Esophagus squamous epithelium (tissue), 5 donors: ENCODE data around the gene RGS9. TPM values are rescaled to one million over a fixed set of nuclear protein-coding genes. Genes with fewer than 3 reads are reported as not detected.

ENCODE experiments used
- DNase-seq: peaks from one replicate; lab custom pipeline; 2025; lab: John Stamatoyannopoulos, UW
- H3K27ac ChIP-seq, 4 donors: fragments of 200-600 bp; sonication (generic); one replicate each; pipeline ENCODE4 v1.5.1; 2016 to 2019; ENCODE audit warnings: mild to moderate bottlenecking in 1 of 4
- H3K27me3 ChIP-seq, 4 donors: fragments of 200-600 bp; sonication (generic); 1 replicate in 3 of 4; 2 replicates in 1 of 4; pipeline versions ENCODE4 v1.5.1 to v1.6.0; 2017 to 2021; ENCODE audit warnings: antibody characterized with exemption in 1 of 4
- H3K36me3 ChIP-seq, 3 donors: fragments of 200-600 bp; sonication (generic); one replicate each; pipeline ENCODE4 v1.5.1; 2016 to 2019
- H3K4me1 ChIP-seq, 3 donors: fragments of 200-600 bp; sonication (generic); one replicate each; pipeline ENCODE4 v1.5.1; 2017 to 2019
- H3K4me3 ChIP-seq, 4 donors: fragments of 200-600 bp; sonication (generic); 1 replicate in 3 of 4; 2 replicates in 1 of 4; pipeline ENCODE4 v1.5.1; 2016 to 2019; ENCODE audit warnings: mild to moderate bottlenecking in 2 of 4, moderate library complexity in 1 of 4
- H3K9me3 ChIP-seq, 3 donors: fragments of 200-600 bp; sonication (generic); one replicate each; pipeline ENCODE4 v1.5.1; 2016 to 2019
- POLR2A ChIP-seq, 4 donors: fragments of 450-650 bp; IDR thresholded peaks; one replicate each; pipeline ENCODE4 v1.6.1; 2017; ENCODE audit warnings: antibody characterized with exemption in 4 of 4, mild to moderate bottlenecking in 4 of 4, moderate library complexity in 3 of 4
- WGBS, 2 donors: methylation state at CpG; one replicate each; pipeline ENCODE4 v1.1.5; 2018; 5-methylcytosine and 5-hydroxymethylcytosine counted together
- intact Hi-C: fragments of 100-400 bp; cut with DNase I; formaldehyde crosslinking; loops from one replicate; pipeline ENCODE4 v1.15.0; 2022
- total RNA-seq, 4 donors: library from RNA; depleted of rRNA; stranded (reverse); fragments of >200 nt; gene quantifications; one replicate each; pipeline ENCODE4 v1.1.0, GENCODE V29; 2016
- TF ChIP-seq, protein P1 (sequence below), 6 experiments: fragments of 450-650 bp in 4 of 6; fragments of 200-600 bp in 2 of 6; sonication (generic) in 2 of 6; IDR thresholded peaks; one replicate each; pipeline ENCODE4 v1.5.1; 2016 to 2019; ENCODE audit warnings: antibody characterized with exemption in 6 of 6, mild to moderate bottlenecking in 4 of 6, moderate library complexity in 4 of 6
- donor health status: DM: yes; HTN: yes; CAD: no.

The RGS9 gene
- total RNA-seq, 4 donors from 2014 or later: 0.45 to 8.1 (median 2.9) TPM

DNA sequence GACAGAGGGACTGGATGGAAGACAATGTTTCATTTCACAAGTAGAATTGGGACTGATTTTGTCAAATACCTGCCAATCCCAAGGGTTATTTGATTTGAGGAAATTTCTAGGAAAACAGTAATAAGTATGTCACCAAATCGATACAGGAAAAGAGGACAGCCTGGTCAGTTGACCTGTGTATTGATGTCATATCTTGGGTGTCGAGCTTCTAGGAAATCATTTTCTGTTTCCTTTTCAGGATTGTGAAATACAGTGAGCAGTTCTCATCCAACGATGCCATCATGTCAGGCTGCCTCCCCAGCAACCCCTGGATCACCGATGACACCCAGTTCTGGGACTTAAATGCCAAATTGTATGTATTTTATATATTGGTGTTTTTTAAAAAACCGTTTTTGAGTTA, 56.1 kb downstream of the RGS9 start:
- no peaks in the 10 kb centered on the region for H3K9me3 ChIP-seq
- H3K27me3 ChIP-seq: peaks cover 0 to 5% (median 0%) of the 10 kb centered on the region in 4 donors
- H3K4me3 ChIP-seq: no peak overlapping the region
- WGBS, 2 donors: 70 to 77% methylated on average over 5 of the region's 5 CpGs
- H3K27ac ChIP-seq: no peak overlapping the region
- intact Hi-C loops: no loop called here
- no peak for TF ChIP-seq POLR2A (IDR thresholded peaks at IDR 0.05)
- TF ChIP-seq, protein P1, sequence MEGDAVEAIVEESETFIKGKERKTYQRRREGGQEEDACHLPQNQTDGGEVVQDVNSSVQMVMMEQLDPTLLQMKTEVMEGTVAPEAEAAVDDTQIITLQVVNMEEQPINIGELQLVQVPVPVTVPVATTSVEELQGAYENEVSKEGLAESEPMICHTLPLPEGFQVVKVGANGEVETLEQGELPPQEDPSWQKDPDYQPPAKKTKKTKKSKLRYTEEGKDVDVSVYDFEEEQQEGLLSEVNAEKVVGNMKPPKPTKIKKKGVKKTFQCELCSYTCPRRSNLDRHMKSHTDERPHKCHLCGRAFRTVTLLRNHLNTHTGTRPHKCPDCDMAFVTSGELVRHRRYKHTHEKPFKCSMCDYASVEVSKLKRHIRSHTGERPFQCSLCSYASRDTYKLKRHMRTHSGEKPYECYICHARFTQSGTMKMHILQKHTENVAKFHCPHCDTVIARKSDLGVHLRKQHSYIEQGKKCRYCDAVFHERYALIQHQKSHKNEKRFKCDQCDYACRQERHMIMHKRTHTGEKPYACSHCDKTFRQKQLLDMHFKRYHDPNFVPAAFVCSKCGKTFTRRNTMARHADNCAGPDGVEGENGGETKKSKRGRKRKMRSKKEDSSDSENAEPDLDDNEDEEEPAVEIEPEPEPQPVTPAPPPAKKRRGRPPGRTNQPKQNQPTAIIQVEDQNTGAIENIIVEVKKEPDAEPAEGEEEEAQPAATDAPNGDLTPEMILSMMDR (IDR thresholded peaks at IDR 0.05): no peak
- H3K36me3 ChIP-seq: no peaks in the 10 kb centered on the region
- DNase-seq: no peak
- H3K4me1 ChIP-seq: no peaks in the 10 kb centered on the region

DNA sequence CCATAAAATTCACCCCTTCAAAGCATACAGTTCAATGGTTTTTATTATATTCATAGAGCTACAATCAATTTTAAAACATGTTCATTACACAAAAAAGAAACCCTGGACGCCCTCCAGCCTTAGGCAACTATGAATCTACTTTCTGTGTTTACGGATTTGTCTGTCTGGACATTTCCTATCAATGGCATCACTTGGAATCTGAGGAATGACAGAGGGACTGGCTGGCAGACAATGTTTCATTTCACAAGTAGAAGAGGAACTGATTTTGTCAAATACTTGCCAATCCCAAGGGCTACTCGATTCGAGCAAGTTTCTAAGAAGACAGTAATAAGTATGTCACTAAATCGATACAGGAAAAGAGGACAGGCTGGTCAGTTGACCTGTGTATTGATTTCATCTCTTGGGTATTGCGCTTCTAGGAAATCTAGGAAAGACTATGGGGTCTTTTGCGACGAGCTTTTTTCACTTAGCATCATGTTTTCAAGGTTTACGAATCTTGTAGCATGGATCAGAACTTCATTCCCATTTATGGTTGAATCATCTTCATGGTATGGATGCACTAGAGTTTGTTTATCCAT, 56.6 kb downstream of the RGS9 start:
- no peak for TF ChIP-seq POLR2A (IDR thresholded peaks at IDR 0.05)
- TF ChIP-seq, protein P1 (IDR thresholded peaks at IDR 0.05): no peak
- Histone ChIP-seq H3K27me3 (peaks cover 0 to 5% (median 0%) of the 10 kb centered on the region in 4 donors), H3K27ac (no peak overlapping the region), H3K4me3 (no peak overlapping the region), H3K9me3 (no peaks in the 10 kb centered on the region), H3K36me3 (no peaks in the 10 kb centered on the region), H3K4me1 (peaks cover 0 to 4% (median 0%) of the 10 kb centered on the region in 3 donors)
- DNase-seq: no peak
- WGBS, 2 donors: 74 to 81% methylated on average over 9 of the region's 9 CpGs
- intact Hi-C loops: no loop called here

DNA sequence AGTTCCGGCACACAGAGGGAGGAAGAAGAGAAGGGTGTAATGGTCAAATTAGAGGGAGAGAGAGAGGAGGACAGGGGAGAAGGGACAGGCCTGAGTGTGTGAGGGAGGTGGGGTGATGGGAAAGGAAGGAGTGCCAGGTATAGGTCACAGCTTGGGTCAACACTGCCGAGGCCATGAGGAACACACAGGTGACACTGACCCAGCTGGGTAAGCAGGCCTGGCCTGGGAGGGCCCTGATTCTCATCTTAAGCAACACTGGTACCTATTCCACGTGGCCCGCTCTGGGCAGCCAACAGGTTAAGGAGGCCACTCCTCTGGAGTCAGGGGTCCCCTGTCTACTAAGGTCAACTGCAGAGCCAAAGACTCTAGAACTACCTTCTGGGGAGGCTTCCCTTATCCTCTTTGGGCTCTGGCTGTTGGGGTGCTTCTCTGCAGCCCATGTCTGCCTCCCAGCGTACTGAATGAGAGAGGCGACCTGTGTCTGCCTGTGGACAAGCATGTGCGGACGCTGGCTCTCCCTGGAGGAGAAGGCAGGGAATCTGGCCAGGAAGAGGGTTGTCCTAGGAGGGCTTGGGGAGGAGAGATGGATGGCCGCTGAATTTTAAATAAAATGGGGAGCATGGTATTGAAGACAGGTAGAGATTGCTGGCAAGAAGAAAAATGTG, 57.6 kb downstream of the RGS9 start:
- no peaks in the 10 kb centered on the region for H3K27me3 ChIP-seq
- no peak overlapping the region for H3K27ac ChIP-seq
- no peaks in the 10 kb centered on the region for H3K9me3 ChIP-seq
- TF ChIP-seq, protein P1 (IDR thresholded peaks at IDR 0.05): no peak
- TF ChIP-seq POLR2A (IDR thresholded peaks at IDR 0.05): no peak
- no peaks in the 10 kb centered on the region for H3K36me3 ChIP-seq
- intact Hi-C loops: loop anchor here (5.0 kb wide), 2 partner anchors 43 to 418 kb away; no protein-coding TSS in a partner anchor
- peaks cover 0 to 6% (median 0%) of the 10 kb centered on the region in 3 donors for H3K4me1 ChIP-seq
- DNase-seq: no peak
- WGBS, 2 donors: 80 to 82% methylated on average over 6 to 9 of the region's 9 CpGs
- no peak overlapping the region for H3K4me3 ChIP-seq

DNA sequence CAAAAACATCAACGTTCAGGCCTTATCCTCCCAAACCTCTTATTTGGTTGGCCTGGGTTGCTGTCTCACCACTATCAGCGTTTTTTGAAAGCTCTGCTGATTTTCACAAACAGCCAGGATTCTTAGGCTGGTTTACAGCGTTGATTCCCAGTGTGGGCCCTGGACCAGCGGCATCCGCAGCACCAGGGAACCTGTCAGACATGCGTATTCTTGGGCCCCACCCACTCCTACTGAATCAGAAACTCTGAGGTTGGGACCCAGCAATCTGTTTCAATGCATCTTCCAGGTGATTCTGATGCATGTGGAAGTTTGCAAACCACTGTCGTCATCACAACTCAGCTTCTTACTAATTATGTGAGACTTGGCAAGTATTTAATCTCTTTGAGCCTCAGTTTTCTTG, 58.5 kb downstream of the RGS9 start:
- no peaks in the 10 kb centered on the region for H3K9me3 ChIP-seq
- TF ChIP-seq, protein P1 (IDR thresholded peaks at IDR 0.05): no peak
- TF ChIP-seq POLR2A (IDR thresholded peaks at IDR 0.05): no peak
- WGBS, 2 donors: 76 to 77% methylated on average over 7 of the region's 7 CpGs
- H3K27me3 ChIP-seq: no peaks in the 10 kb centered on the region
- no peak overlapping the region for H3K27ac ChIP-seq
- peaks cover 0 to 6% (median 0%) of the 10 kb centered on the region in 3 donors for H3K4me1 ChIP-seq
- no peak overlapping the region for H3K4me3 ChIP-seq
- DNase-seq: no peak
- intact Hi-C loops: loop anchor here (5.0 kb wide), 2 partner anchors 43 to 418 kb away; no protein-coding TSS in a partner anchor
- no peaks in the 10 kb centered on the region for H3K36me3 ChIP-seq

DNA sequence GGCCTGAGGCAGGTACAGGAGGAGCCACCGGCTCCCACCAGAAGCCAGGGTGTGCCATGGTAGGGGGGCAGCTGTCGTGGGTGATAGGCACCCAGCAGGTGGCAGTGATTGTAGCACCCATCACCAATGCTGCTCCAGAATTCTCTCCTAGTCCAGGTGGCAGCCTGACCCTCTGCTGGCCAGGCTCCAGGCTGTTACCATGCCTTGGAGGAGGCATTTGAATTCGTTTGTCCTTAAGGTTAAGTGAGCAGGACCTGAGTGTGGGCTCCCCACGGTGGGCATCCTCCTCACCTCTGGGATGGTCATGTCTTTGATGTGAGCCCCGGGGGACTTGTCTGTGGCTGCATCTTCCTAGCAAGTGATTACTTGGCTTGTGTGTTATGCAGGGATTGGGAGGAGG, 59.4 kb downstream of the RGS9 start:
- TF ChIP-seq, protein P1 (IDR thresholded peaks at IDR 0.05): no peak
- TF ChIP-seq POLR2A (IDR thresholded peaks at IDR 0.05): no peak
- intact Hi-C loops: loop anchor here (5.0 kb wide), 2 partner anchors 44 to 419 kb away; no protein-coding TSS in a partner anchor

More for the DNA sequence above, 59.4 kb downstream of the RGS9 start:
- H3K4me1 ChIP-seq: peaks cover 0 to 6% (median 0%) of the 10 kb centered on the region in 3 donors
- no peaks in the 10 kb centered on the region for H3K36me3 ChIP-seq
- H3K27me3 ChIP-seq: no peaks in the 10 kb centered on the region
- no peak overlapping the region for H3K27ac ChIP-seq
- no peak overlapping the region for H3K4me3 ChIP-seq
- 53 to 89% methylated on average over 3 of the region's 5 CpGs for WGBS, 2 donors
- DNase-seq: no peak
- H3K9me3 ChIP-seq: no peaks in the 10 kb centered on the region
